NOMO-1 treated with DMSO at 0.1 percent for 48 hours (cell line): Measurements from ENCODE around the gene AREL1.
"Not testable (repeated sequence)": the region's sequence is repeated elsewhere in the genome, so short reads cannot be mapped to it uniquely, and the experiment has no call there.

Experiments
- DNase-seq: peaks from one replicate; lab custom pipeline; 2025; ENCODE audit not compliant: unreplicated experiment; lab: John Stamatoyannopoulos, UW

The AREL1 gene

GRCh38 chr14:74712499-74713394 lies at the start of gene AREL1, which contains the start of gene FCF1:
Gene AREL1, minus strand, starts transcription at chr14:74713080. Its CDS starts 27,465 bp downstream, at chr14:74685615.
Gene FCF1, plus strand, starts transcription at chr14:74713144. Its CDS starts 54 bp downstream, at chr14:74713198.
- no peak for DNase-seq

GRCh38 chr14:74758505-74758904 lies 45.6 kb upstream of the AREL1 start:
- DNase-seq, result not testable (repeated sequence)

GRCh38 chr14:74756326-74756725 lies 43.4 kb upstream of the AREL1 start:
- no peak for DNase-seq

- DNase-seq, result no peak
Observed at GRCh38 chr14:74754899-74755298, 42.0 kb upstream of the AREL1 start.

- no peak for DNase-seq
Observed at GRCh38 chr14:74754157-74754556, 41.3 kb upstream of the AREL1 start.

GRCh38 chr14:74747237-74747636 lies 34.4 kb upstream of the AREL1 start:
- DNase-seq, result no peak

GRCh38 chr14:74739293-74740030 lies 26.6 kb upstream of the AREL1 start:
- DNase-seq, result no peak

- DNase-seq, result no peak
Observed at GRCh38 chr14:74737753-74738325, 25.0 kb upstream of the AREL1 start.

GRCh38 chr14:74735125-74735524 lies 22.2 kb upstream of the AREL1 start:
- DNase-seq, result no peak

GRCh38 chr14:74733221-74733620 lies 20.3 kb upstream of the AREL1 start:
- no peak for DNase-seq

GRCh38 chr14:74732387-74732786 lies 19.5 kb upstream of the AREL1 start:
- no peak for DNase-seq

- DNase-seq, result no peak
Observed at GRCh38 chr14:74723134-74723533, 10.3 kb upstream of the AREL1 start.

GRCh38 chr14:74720526-74720925 lies 7.6 kb upstream of the AREL1 start:
- no peak for DNase-seq

GRCh38 chr14:74713395-74713735 lies 485 bp upstream of the AREL1 start:
- DNase-seq, result no peak

GRCh38 chr14:74711651-74712050 lies 1.2 kb downstream of the AREL1 start:
- no peak for DNase-seq

- no peak for DNase-seq
Observed at GRCh38 chr14:74710480-74710879, 2.4 kb downstream of the AREL1 start.

GRCh38 chr14:74705613-74706500 lies 7.0 kb downstream of the AREL1 start:
- DNase-seq, result no peak

- no peak for DNase-seq
Observed at GRCh38 chr14:74704656-74705055, 8.2 kb downstream of the AREL1 start.

- no peak for DNase-seq
Observed at GRCh38 chr14:74703043-74703442, 9.8 kb downstream of the AREL1 start.

- no peak for DNase-seq
Observed at GRCh38 chr14:74702293-74702692, 10.6 kb downstream of the AREL1 start.

GRCh38 chr14:74698465-74698864 lies 14.4 kb downstream of the AREL1 start:
- DNase-seq, result peak; percentile 52
